ENCODE data around the gene MRPL36. TPM values are rescaled to one million over a fixed set of nuclear protein-coding genes. Genes with fewer than 3 reads are reported as not detected.

The MRPL36 gene
- total RNA-seq, 1 experiment from 2014 or later: 116 TPM

- BruUV-seq (replicated peaks): no TSS peak
- no peak overlapping the region for H3K4me2 ChIP-seq (ENCODE audit: low read length)
- no peaks in the 10 kb centered on the region for H3K9me2 ChIP-seq (replicated peaks; ENCODE audit: low read length)
- no peaks in the 10 kb centered on the region for H3K4me1 ChIP-seq (ENCODE audit: insufficient read depth, low read length)
- ChIA-PET POLR2A (ENCODE audit: unreplicated experiment) (no interaction called here), CTCF (no interaction called here)
- intact Hi-C loops (cut with micrococcal nuclease): no loop called here
- H3K4me3 ChIP-seq (ENCODE audit: low read length): no peak overlapping the region
- no peaks in the 10 kb centered on the region for H3K36me3 ChIP-seq (ENCODE audit: low read depth, low read length)
- no peaks in the 10 kb centered on the region for H3F3A ChIP-seq (ENCODE audit: low read length, unreplicated experiment)
- H4K20me1 ChIP-seq (ENCODE audit: low read length): no peaks in the 10 kb centered on the region
- H3K27ac ChIP-seq (ENCODE audit: low read length): no peak overlapping the region
- ATAC-seq: no peak
- H3K79me2 ChIP-seq (ENCODE audit: low read length): no peaks in the 10 kb centered on the region
- DNase-seq: no peak
- H2AFZ ChIP-seq (ENCODE audit: low read length): no peak overlapping the region
- no peak overlapping the region for H3K9ac ChIP-seq (ENCODE audit: low read length)
- peaks cover 84% of the 10 kb centered on the region for H3K27me3 ChIP-seq (ENCODE audit: low read length)
- H3K9me3 ChIP-seq (ENCODE audit: low read length): no peaks in the 10 kb centered on the region
- TF ChIP-seq EZH2 (IDR thresholded peaks at IDR 0.05; ENCODE audit: low read length, unreplicated experiment) (no peak), CTCF (conservative IDR thresholded peaks at IDR 0.05; ENCODE audit: low read depth, low read length) (no peak)
Observed at GRCh38 chr5:1751864-1752822, 47.5 kb downstream of the MRPL36 start.

GRCh38 chr5:1751026-1751863, 48.4 kb downstream of the MRPL36 start:
- no peak overlapping the region for H3K4me3 ChIP-seq (ENCODE audit: low read length)
- no peaks in the 10 kb centered on the region for H3K4me1 ChIP-seq (ENCODE audit: insufficient read depth, low read length)
- no peaks in the 10 kb centered on the region for H3K9me2 ChIP-seq (replicated peaks; ENCODE audit: low read length)
- intact Hi-C loops (cut with micrococcal nuclease): no loop called here
- peaks cover 87% of the 10 kb centered on the region for H3K27me3 ChIP-seq (ENCODE audit: low read length)
- H3K36me3 ChIP-seq (ENCODE audit: low read depth, low read length): no peaks in the 10 kb centered on the region
- ATAC-seq (no peak), DNase-seq (no peak)
- no peak overlapping the region for H3K4me2 ChIP-seq (ENCODE audit: low read length)
- H3K79me2 ChIP-seq (ENCODE audit: low read length): no peaks in the 10 kb centered on the region
- H2AFZ ChIP-seq (ENCODE audit: low read length): no peak overlapping the region
- no TSS peak for BruUV-seq (replicated peaks)
- ChIA-PET POLR2A (ENCODE audit: unreplicated experiment) (no interaction called here), CTCF (no interaction called here)
- H3K9me3 ChIP-seq (ENCODE audit: low read length): no peaks in the 10 kb centered on the region
- no peak overlapping the region for H3K27ac ChIP-seq (ENCODE audit: low read length)
- TF ChIP-seq EZH2 (IDR thresholded peaks at IDR 0.05; ENCODE audit: low read length, unreplicated experiment): no peak
- TF ChIP-seq CTCF (conservative IDR thresholded peaks at IDR 0.05; ENCODE audit: low read depth, low read length): no peak
- TF ChIP-seq EZH2phosphoT487 (IDR thresholded peaks at IDR 0.05; ENCODE audit: borderline replicate concordance, low read length): no peak
- H4K20me1 ChIP-seq (ENCODE audit: low read length): no peaks in the 10 kb centered on the region
- H3K9ac ChIP-seq (ENCODE audit: low read length): no peak overlapping the region
- H3F3A ChIP-seq (ENCODE audit: low read length, unreplicated experiment): no peaks in the 10 kb centered on the region
